Neural cell (in vitro differentiated cells): ENCODE results near the gene FAM186B.

Experiments
- CTCF ChIP-seq: fragments of 450-650 bp; IDR thresholded peaks from 2 replicates; pipeline ENCODE4 v1.5.1; 2014; ENCODE audit warnings: antibody characterized with exemption, mild to moderate bottlenecking, moderate library complexity; ENCODE audit not compliant: poor library complexity, severe bottlenecking
- EP300 ChIP-seq: fragments of 450-650 bp; conservative IDR thresholded peaks from 2 replicates; pipeline ENCODE4 v1.6.1; 2014; ENCODE audit warnings: antibody characterized with exemption, mild to moderate bottlenecking, moderate library complexity; ENCODE audit not compliant: poor library complexity, severe bottlenecking
- EZH2 ChIP-seq: fragments of 200-600, 300-800 bp; shearing (Covaris generic), sonication (generic); IDR thresholded peaks from 2 replicates; pipeline ENCODE4 v1.6.1; 2014; ENCODE audit warnings: antibody characterized with exemption, low read length, borderline replicate concordance, mild to moderate bottlenecking; ENCODE audit not compliant: insufficient read depth, poor library complexity, severe bottlenecking
- POLR2AphosphoS5 ChIP-seq: IDR thresholded peaks from 2 replicates; pipeline ENCODE4 v1.6.1; 2012
- RAD21 ChIP-seq: fragments of 450-650 bp; conservative IDR thresholded peaks from 2 replicates; pipeline ENCODE4 v1.6.1; 2014; ENCODE audit warnings: antibody characterized with exemption, mild to moderate bottlenecking, moderate library complexity
- SMC3 ChIP-seq: fragments of 450-650 bp; conservative IDR thresholded peaks from 2 replicates; pipeline ENCODE4 v1.6.1; 2014; ENCODE audit warnings: antibody characterized with exemption, mild to moderate bottlenecking, moderate library complexity; ENCODE audit not compliant: poor library complexity
- TAF1 ChIP-seq: IDR thresholded peaks from 2 replicates; pipeline ENCODE4 v1.6.1; 2012; ENCODE audit warnings: low read depth

- TF ChIP-seq CTCF = no peak
- TF ChIP-seq EZH2 = no peak
- no peak for TF ChIP-seq EP300
- no peak for TF ChIP-seq POLR2AphosphoS5
- TF ChIP-seq SMC3 = no peak
- no peak for TF ChIP-seq RAD21
- no peak for TF ChIP-seq TAF1
Measured at GRCh38 chr12:49649445-49649844, 44.0 kb upstream of the FAM186B start.
